Mammary microvascular endothelial cell (primary cell): ENCODE data around the gene TOLLIP. TPM values are rescaled to one million over a fixed set of nuclear protein-coding genes. Genes with fewer than 3 reads are reported as not detected.

Experiments used
- total RNA-seq: library from RNA; depleted of rRNA; stranded (reverse); fragments of >200 nt; gene quantifications from 2 replicates; pipeline ENCODE4 v1.2.3, GENCODE V29; 2015

TOLLIP gene
- total RNA-seq: 37.4 and 46.6 TPM in 2 replicates

GRCh38 chr11:1309498-1310317 lies at the start of gene TOLLIP:
TSS of gene TOLLIP (minus strand) at chr11:1309632. CDS start at chr11:1309498, 134 bp downstream.

Other genes starting within 250 kb of the TOLLIP start
- not detected in 2 replicates for gene MUC2, start 234.8 kb downstream of the TOLLIP start, total RNA-seq
- not detected in 2 replicates for gene MUC5AC, start 151.7 kb downstream of the TOLLIP start, total RNA-seq
- gene MUC5B, start 86.6 kb downstream of the TOLLIP start, total RNA-seq: not detected in 2 replicates
- gene BRSK2, start 80.3 kb upstream of the TOLLIP start, total RNA-seq: not detected in 2 replicates
- gene MOB2, start 177.1 kb upstream of the TOLLIP start, total RNA-seq: 22.2 and 28.5 TPM in 2 replicates